Gastrocnemius medialis (tissue), 4 donors: ENCODE measurements around the gene DOCK4. TPM values are rescaled to one million over a fixed set of nuclear protein-coding genes. Genes with fewer than 3 reads are reported as not detected.

Experiments
- ATAC-seq, 2 donors: fragments of 150-250 bp; one replicate each; pipeline ENCODE4 v1.9.1; 2016
- DNase-seq, 2 donors: peaks; one replicate each; pipeline ENCODE4 v3.0.0-alpha.2; 2019
- H3K27ac ChIP-seq, 4 donors: fragments of 200-600 bp; sonication (generic); 1 replicate in 1 of 4; 2 replicates in 3 of 4; pipeline ENCODE4 v1.5.1; 2016 to 2018; ENCODE audit warnings: mild to moderate bottlenecking in 2 of 4, moderate library complexity in 1 of 4
- H3K27me3 ChIP-seq, 3 donors: fragments of 200-600 bp; sonication (generic) in 2 of 3; 1 replicate in 1 of 3; 2 replicates in 2 of 3; pipeline versions ENCODE4 v1.5.1 to v1.6.0; 2016 to 2019; ENCODE audit warnings: mild to moderate bottlenecking in 1 of 3, moderate library complexity in 1 of 3
- H3K36me3 ChIP-seq, 2 donors: fragments of 200-600 bp; sonication (generic) in 1 of 2; one replicate each; pipeline ENCODE4 v1.5.1; 2017 to 2018
- H3K4me1 ChIP-seq, 2 donors: fragments of 200-600 bp; sonication (generic) in 1 of 2; one replicate each; pipeline ENCODE4 v1.5.1; 2016 to 2017; ENCODE audit warnings: mild to moderate bottlenecking in 2 of 2
- H3K4me3 ChIP-seq, 4 donors: fragments of 200-600 bp; sonication (generic) in 3 of 4; 1 replicate in 1 of 4; 2 replicates in 3 of 4; pipeline ENCODE4 v1.5.1; 2016 to 2019; ENCODE audit warnings: mild to moderate bottlenecking in 2 of 4
- H3K9me3 ChIP-seq, 3 donors: fragments of 200-600 bp; sonication (generic) in 2 of 3; 1 replicate in 1 of 3; 2 replicates in 2 of 3; pipeline ENCODE4 v1.5.1; 2016 to 2019
- POLR2A ChIP-seq, 2 donors: fragments of 450-650 bp; IDR thresholded peaks; one replicate each; pipeline ENCODE4 v1.6.1; 2017; ENCODE audit warnings: antibody characterized with exemption in 2 of 2, mild to moderate bottlenecking in 2 of 2, moderate library complexity in 2 of 2
- in situ Hi-C, 4 donors: fragments of 200-750 bp; cut with MboI; loops; one replicate each; pipeline versions ENCODE4 v1.15.0 to v1.8.0; 2017; ENCODE audit warnings: low sequenced_read_pairs in 4 of 4
- intact Hi-C: fragments of 100-400 bp; cut with DNase I; formaldehyde crosslinking; loops from one replicate; pipeline ENCODE4 v1.15.1; 2023; ENCODE audit warnings: low total_unique reads
- total RNA-seq, 4 donors: library from RNA; depleted of rRNA; stranded (reverse); fragments of >200 nt; gene quantifications; one replicate each; pipeline versions ENCODE4 v1.1.0 to v1.2.3, GENCODE V29; 2016
- TF ChIP-seq, protein P1 (sequence below), 5 experiments: fragments of 450-650 bp in 3 of 5; fragments of 200-600 bp in 2 of 5; sonication (generic) in 2 of 5; IDR thresholded peaks in 4 of 5; conservative IDR thresholded peaks in 1 of 5; 1 replicate in 4 of 5; 2 replicates in 1 of 5; pipeline ENCODE4 v1.5.1; 2016 to 2019; ENCODE audit warnings: antibody characterized with exemption in 5 of 5, mild to moderate bottlenecking in 3 of 5, moderate library complexity in 3 of 5

DOCK4 gene
- total RNA-seq, 4 donors from 2014 or later, result 8.7 to 12.0 (median 10.2) TPM

DNA sequence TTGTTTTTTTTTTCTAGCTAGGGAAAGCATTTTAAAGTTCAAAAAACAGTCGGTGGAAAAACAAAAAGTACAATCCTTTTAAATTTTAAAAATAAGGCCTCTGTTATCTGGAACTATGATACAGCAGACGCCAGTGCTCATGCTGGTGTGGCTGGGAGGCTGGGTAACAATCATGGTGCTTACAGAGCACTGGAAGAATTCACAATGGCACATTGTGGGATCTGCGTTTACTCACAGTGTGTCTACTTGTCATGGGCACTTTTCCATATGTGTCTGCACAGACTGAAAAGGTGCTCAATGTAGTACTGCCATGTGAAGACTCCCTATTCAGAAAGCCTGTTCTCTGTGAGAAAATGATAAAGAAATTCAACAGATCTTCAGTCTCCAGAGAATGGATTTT lies 365.7 kb downstream of the DOCK4 start:
- ATAC-seq (no peak), DNase-seq (no peak)
- Histone ChIP-seq H3K4me3 (no peak overlapping the region), H3K9me3 (no peaks in the 10 kb centered on the region), H3K27ac (no peak overlapping the region), H3K4me1 (no peaks in the 10 kb centered on the region), H3K36me3 (peaks cover 0 to 12% of the 10 kb centered on the region in 2 donors), H3K27me3 (no peaks in the 10 kb centered on the region)
- in situ Hi-C loops, result no loop called here
- TF ChIP-seq POLR2A (IDR thresholded peaks at IDR 0.05), result no peak
- TF ChIP-seq, protein P1, sequence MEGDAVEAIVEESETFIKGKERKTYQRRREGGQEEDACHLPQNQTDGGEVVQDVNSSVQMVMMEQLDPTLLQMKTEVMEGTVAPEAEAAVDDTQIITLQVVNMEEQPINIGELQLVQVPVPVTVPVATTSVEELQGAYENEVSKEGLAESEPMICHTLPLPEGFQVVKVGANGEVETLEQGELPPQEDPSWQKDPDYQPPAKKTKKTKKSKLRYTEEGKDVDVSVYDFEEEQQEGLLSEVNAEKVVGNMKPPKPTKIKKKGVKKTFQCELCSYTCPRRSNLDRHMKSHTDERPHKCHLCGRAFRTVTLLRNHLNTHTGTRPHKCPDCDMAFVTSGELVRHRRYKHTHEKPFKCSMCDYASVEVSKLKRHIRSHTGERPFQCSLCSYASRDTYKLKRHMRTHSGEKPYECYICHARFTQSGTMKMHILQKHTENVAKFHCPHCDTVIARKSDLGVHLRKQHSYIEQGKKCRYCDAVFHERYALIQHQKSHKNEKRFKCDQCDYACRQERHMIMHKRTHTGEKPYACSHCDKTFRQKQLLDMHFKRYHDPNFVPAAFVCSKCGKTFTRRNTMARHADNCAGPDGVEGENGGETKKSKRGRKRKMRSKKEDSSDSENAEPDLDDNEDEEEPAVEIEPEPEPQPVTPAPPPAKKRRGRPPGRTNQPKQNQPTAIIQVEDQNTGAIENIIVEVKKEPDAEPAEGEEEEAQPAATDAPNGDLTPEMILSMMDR (IDR thresholded peaks at IDR 0.05 in 4 of 5, conservative IDR thresholded peaks at IDR 0.05 in 1 of 5), result no peak
- intact Hi-C loops, result no loop called here

DNA sequence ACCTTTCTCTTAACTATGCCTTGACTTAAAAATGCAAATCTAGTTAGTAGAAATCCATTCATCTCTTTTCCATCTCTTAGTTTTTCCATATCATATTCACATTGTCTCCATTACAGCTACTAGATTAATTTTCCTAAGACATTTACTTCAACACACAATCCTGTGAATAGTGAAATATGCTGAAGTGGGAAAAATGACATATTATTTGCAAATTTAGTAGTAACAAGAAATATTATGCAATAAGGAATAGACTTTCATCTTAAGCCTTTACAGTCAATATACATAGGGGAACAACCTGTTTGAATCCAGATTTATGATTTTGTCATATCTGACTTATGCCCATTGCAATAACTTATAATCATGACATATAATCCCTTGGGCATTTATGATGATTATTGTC lies 366.9 kb downstream of the DOCK4 start:
- intact Hi-C loops, result no loop called here
- H3K27me3 ChIP-seq, result no peaks in the 10 kb centered on the region
- DNase-seq (no peak), ATAC-seq (no peak)
- in situ Hi-C loops, result no loop called here
- no peaks in the 10 kb centered on the region for H3K4me1 ChIP-seq
- TF ChIP-seq, protein P1 (IDR thresholded peaks at IDR 0.05 in 4 of 5, conservative IDR thresholded peaks at IDR 0.05 in 1 of 5), result no peak
- no peak for TF ChIP-seq POLR2A (IDR thresholded peaks at IDR 0.05)
- H3K27ac ChIP-seq, result no peak overlapping the region
- H3K36me3 ChIP-seq, result peaks cover 0 to 5% of the 10 kb centered on the region in 2 donors
- no peaks in the 10 kb centered on the region for H3K9me3 ChIP-seq
- no peak overlapping the region for H3K4me3 ChIP-seq

DNA sequence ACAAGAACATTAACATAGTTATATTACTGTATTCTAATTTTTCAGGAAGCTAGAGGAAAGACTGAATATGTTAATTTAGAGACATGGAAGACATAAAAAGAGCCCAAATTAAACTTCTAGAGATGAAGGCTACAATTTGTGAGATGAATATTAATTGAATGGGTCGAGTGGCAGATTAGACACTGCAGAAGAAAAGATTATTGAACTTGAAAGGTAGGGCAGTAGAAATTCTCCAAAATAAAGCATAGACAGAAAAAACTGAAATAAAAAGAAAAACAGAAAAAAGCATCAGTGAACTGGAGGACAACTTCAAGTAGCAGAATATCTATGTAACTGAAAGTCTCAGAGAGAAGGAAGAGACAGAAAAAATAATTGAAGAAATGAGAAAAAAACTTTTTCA lies 369.6 kb downstream of the DOCK4 start:
- no peak overlapping the region for H3K4me3 ChIP-seq
- no peaks in the 10 kb centered on the region for H3K9me3 ChIP-seq
- H3K4me1 ChIP-seq, result no peaks in the 10 kb centered on the region
- intact Hi-C loops (no loop called here), in situ Hi-C loops (no loop called here)
- TF ChIP-seq, protein P1 (IDR thresholded peaks at IDR 0.05 in 4 of 5, conservative IDR thresholded peaks at IDR 0.05 in 1 of 5), result no peak
- no peak for TF ChIP-seq POLR2A (IDR thresholded peaks at IDR 0.05)
- H3K27ac ChIP-seq, result no peak overlapping the region
- DNase-seq (no peak), ATAC-seq (no peak)
- no peaks in the 10 kb centered on the region for H3K27me3 ChIP-seq
- no peaks in the 10 kb centered on the region for H3K36me3 ChIP-seq

DNA sequence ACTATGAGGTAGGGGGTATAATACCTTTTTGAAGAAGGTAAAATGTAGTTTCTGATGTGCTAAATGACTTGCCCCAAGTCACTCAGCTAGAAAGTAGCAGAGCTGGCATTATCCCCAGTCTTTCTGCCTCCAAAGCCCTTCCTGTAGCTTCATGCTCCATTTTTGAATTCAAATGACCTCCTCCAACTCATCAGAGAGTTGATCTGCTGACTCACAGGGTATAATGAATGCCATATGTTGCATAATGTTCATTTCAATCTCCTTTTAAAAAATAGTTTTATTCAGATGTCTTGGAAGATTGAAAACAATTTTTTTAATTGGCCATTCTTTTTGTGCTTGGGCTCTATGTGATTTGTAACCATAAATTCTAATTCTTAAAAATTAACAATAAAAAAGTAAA lies 371.1 kb downstream of the DOCK4 start:
- TF ChIP-seq POLR2A (IDR thresholded peaks at IDR 0.05), result no peak
- TF ChIP-seq, protein P1 (IDR thresholded peaks at IDR 0.05 in 4 of 5, conservative IDR thresholded peaks at IDR 0.05 in 1 of 5), result no peak
- no peaks in the 10 kb centered on the region for H3K9me3 ChIP-seq
- no peaks in the 10 kb centered on the region for H3K4me1 ChIP-seq
- H3K36me3 ChIP-seq, result no peaks in the 10 kb centered on the region
- ATAC-seq, result peak in 1 of 2 donors; percentile 46
- in situ Hi-C loops, result no loop called here
- no peaks in the 10 kb centered on the region for H3K27me3 ChIP-seq
- intact Hi-C loops, result no loop called here
- DNase-seq, result no peak
- H3K4me3 ChIP-seq, result no peak overlapping the region
- no peak overlapping the region for H3K27ac ChIP-seq

DNA sequence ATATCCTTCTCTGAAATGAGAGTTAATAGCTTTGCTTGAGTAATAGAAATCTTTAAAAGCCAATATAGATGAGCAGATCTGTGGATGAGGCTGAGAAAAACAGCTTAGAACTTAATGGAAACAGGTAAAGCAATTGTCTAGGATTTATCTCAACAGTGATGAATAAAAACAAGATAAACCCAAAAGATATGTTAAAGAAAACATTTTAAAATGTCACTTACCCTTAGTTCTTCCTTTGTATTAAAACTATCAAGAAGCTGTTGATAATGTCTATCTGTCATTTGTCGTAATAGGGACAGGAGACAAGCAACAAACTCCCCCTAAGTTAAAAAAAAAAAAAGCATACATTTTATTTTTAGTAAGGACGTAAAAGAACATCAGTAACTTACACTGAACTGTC lies 371.8 kb downstream of the DOCK4 start:
- intact Hi-C loops, result no loop called here

More for the DNA sequence above, 371.8 kb downstream of the DOCK4 start:
- H3K27ac ChIP-seq, result no peak overlapping the region
- no peak for DNase-seq
- no peaks in the 10 kb centered on the region for H3K9me3 ChIP-seq
- H3K4me3 ChIP-seq, result no peak overlapping the region
- H3K27me3 ChIP-seq, result no peaks in the 10 kb centered on the region
- in situ Hi-C loops, result no loop called here
- ATAC-seq, result no peak
- no peaks in the 10 kb centered on the region for H3K36me3 ChIP-seq
- TF ChIP-seq, protein P1 (IDR thresholded peaks at IDR 0.05 in 4 of 5, conservative IDR thresholded peaks at IDR 0.05 in 1 of 5), result no peak
- no peak for TF ChIP-seq POLR2A (IDR thresholded peaks at IDR 0.05)
- no peaks in the 10 kb centered on the region for H3K4me1 ChIP-seq
